ENCODE results near the gene ETNPPL.

ETNPPL gene

DNA sequence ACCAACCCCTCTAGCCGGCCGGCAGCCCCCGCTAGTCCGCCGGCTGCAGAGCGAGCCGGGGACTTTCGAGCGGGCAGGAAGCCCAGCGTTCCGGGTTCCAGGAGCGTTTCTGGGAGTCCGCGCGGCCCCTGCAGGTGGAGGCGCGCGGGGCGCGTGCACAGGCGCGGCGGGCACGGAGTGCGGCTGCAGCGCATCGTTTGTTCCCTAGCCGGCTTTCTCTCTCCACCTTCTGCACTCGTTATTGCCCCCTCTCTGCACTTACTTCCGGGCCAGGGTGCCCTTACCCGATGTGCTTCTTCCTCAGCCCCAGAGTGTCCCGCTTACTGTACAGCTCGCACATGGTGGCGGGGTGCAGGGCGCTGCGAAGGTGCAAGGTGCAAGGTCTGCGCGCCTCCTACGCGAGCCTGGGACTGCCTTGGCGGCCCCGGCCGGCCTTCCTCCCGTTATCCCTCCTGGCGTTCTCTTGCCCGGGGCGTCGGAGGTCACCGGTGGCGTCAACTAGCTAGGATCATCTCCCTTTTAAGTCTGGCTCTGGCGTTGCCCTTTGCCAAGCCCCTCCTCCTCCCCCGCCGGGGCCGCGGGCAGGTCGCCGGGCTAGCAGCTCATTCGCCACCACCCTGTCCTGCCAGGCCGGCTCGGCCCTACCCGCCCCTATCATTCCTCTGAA is at the start of gene ETNPPL:
Gene ETNPPL, minus strand, starts transcription at position 495 of the 667 bp plus-strand sequence. Its CDS starts 155 bp downstream, at position 340.
- no peak for DNase-seq (ENCODE audit: low spot score)

DNA sequence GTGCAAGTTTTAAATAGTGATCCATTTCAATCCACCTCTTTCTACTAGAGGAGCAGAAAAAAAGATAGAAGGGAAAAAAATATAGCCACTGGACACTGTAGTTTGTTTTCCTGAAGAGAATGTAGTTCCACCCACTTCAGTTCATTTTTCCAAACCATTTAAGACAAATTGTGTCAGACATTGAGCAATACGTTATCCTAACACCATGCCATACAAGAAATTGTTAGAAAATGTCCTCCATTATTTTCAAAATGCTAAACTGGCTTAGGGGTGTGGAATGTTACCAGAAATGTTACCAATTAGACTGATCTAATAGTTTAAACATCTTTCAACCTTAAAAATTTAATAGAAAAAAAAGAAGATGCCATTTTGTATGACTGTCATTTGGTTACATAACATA is 48.6 kb upstream of the ETNPPL start:
- DNase-seq (ENCODE audit: low spot score) = no peak

DNA sequence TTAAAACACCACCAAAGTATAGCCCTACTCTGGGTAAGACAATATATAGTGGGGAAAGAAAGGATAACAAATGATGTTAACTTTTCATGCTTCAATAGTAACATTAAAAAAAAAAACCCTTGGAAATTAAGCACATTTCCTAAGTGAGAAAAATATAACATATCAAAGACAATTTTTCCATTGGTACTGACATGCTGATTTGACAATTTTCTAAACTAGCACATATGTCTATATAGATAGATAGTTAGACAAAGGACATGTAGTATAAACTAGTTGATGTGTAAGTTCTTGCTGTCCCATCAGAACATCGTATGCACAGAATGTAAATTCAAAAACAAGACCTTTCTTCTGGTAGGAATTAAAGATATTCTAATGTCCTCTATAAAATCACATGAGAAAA is 47.2 kb upstream of the ETNPPL start:
- DNase-seq (ENCODE audit: low spot score) = no peak

DNA sequence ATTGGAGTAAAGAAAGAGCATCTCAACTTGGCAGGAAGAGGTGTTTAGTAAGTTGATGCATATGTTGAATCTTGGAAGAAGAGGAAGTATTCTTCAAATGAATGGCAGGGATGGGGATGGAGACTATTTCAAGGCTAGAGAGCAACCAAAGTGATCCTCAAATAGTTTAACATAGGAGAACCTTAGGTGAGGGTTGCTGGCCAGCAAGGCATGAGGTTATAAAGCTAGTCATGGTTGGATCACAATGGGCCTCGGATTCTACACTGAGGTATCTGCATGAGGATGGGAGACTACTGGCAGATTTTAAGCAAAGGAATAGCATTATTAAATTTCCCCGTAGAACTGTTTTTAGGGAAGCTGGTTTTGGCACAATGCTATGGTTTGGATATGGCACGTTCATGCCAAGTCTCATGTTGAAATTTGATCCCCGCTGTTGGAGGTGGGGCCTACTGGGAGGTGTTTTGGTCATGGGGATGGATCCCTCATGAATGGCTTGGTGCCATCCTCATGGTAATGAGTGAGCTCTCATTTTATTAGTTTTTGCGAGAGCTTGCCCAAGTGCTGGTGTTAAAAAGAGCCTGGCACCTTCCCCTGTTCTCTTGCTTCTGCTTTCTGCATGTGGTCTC is 41.9 kb upstream of the ETNPPL start:
- DNase-seq (ENCODE audit: low spot score) = no peak

DNA sequence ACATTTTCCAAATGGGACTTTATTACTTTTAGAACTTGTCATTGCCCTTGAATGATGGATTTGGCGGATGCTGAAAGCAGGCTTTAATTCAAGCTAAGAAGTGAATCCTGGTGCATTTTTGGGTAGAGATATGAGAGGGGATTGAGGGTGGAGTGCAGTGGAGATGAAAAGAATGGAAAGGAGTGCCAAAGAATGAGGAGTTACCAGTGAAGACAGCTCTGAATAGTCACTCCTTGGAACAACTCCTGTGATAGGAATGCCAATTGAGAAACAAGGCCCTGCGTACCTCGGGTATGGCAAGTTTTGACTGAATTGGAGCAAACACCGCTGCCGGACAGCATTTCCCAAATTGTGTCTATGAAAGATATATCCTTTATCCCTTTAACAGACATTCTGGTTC is 36.5 kb upstream of the ETNPPL start:
- DNase-seq (ENCODE audit: low spot score) = no peak

DNA sequence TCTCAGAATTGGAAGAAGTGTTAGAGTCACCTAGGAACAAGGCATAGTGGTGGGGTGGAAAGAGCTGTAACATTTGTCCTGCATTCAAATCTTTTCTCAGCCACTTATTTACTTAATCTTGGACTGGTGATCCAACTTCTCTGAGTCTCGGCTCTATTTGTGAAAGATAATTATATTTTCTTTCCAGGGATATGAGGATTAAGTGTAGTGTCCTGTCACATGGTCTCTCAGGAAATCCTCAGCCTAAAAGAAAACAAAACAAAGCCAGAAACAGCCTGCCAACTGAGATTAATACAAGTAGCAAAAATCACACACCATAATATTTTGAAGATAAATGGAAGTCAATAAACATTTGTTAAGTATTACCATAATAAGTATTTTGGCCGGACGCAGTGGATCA is 33.3 kb upstream of the ETNPPL start:
- DNase-seq (ENCODE audit: low spot score) = no peak

DNA sequence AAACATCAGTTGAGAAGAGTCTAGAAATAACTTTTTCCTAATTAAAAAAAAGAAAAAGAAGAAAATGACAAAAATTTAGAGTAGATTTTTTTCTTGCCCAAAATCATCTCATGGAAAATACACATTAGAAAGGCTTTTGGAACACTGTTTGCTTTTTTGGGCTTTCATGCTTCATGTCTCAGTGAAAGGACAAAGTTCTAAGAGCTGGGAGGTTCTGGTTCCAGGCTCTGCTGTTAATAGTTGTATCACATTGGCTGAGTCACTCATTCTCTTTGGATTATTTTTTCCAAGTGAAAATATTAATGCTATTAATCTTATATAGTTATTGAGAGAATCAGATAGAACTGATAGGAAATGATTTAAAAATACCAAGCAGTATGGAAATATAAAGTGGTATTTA is 32.9 kb upstream of the ETNPPL start:
- no peak for DNase-seq (ENCODE audit: low spot score)

DNA sequence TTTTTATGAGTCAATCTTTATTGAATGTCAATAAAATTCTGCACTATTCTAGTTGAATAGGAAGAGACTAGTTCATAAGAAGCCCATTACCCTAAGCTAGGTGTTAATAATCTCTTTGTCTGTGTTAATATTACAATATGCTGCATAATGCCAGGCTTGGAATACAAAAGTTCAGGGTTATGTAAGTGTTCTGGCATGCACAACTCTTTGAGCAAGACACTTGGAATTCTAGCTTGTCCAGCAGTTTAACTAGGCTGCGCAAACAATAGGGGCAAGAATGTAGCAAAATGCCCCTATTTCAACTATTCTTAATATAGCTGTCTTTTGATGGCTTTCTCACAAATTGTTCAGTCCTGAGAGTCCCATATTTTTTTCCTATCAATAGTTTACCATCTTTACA is 31.3 kb upstream of the ETNPPL start:
- DNase-seq (ENCODE audit: low spot score) = peak; percentile 4

DNA sequence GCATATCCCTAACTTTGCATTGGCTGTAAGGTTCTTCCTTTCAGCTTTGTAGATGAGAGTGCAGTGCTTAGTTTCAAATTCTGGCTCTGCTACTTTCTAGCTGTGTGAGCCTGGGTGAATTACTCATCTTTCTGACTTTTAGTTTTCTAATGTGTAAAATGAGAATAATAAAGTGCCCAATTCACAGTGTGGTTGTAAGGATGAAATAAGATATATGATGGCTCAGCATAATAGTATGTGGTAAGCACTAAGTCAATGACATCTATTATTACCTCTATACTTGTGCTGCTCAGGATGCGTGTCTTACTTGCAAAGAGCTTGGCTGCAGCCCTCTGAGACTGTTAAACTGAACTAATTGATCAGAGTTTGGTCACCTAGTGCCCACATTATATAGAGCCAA is 30.6 kb upstream of the ETNPPL start:
- DNase-seq (ENCODE audit: low spot score) = no peak

DNA sequence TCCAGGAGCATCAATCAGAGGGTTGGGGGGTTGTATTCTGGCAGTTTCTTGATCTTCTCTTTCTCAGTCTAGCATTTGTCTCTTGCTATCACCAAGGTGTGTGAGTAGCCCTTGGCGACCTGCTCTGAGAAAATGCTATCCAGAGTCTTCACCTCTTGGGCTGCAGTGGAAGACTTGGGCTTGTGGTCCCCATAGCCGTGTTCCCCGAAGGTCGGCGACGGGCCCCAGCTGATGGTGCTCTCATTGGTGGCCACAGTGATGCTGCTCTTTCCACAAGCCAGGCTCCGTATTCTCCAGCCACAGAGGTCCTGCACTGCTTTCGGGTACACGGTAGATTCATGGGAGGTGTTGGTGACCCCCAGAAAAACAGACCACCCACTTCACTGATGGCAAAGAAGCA is 25.9 kb upstream of the ETNPPL start:
- DNase-seq (ENCODE audit: low spot score) = no peak

DNA sequence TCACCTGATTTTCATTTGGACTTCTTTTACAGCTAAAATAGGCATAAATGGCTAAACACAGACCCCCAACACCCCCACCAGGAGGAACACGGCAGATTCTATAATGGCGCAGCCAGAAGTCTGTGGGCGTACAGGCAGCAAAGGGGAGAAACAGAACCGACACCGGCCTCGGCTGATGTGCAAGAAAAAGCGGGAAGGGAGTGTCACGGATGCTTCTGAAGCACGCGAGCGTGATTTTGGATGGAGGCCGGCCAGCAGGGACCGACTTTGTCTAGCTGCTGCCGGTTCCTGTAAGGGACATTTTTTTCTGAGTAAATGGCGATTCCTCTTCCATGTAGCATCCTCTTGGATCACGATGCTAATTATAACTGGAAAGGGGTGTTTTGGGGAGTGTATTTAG is 24.9 kb upstream of the ETNPPL start:
- DNase-seq (ENCODE audit: low spot score) = no peak

DNA sequence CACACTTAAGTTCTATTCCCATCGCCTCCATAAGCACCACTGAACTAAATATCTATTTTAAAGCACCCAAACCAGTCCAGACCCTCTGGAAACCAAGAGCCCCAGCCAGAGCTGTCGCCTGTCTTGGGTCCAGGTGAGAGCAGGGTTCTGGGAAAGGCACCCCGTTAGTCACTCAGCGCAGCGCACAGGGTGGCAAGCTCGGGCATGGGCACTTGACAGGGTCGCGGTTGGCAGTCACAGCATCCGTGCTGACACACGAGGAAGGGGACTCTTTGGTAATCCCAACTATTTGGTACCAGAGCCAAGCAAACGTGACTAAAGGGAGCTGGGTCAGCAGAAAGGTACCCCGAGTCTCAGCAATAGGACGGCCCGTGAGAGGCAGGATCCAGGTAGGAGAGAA is 24.3 kb upstream of the ETNPPL start:
- DNase-seq (ENCODE audit: low spot score) = no peak

DNA sequence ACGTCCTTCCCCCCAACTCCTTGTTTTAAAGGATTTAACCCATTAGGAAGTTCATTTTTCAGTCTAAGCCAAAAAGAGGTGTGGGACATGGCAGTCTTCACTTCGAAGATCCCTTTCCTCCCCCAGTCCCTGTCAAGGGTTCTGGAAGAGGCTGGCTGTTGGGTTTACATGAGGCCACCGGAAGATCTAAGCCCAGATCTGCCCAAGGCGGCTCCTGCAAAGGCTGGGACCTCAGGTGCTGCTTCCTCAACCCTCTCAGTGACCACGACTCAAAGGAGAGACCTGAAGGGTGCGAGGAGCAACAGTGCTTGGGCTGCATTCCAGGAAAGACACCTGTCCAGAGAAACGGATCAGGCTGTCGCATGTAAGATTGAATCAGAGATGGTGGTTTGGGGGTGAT is 23.5 kb upstream of the ETNPPL start:
- no peak for DNase-seq (ENCODE audit: low spot score)

DNA sequence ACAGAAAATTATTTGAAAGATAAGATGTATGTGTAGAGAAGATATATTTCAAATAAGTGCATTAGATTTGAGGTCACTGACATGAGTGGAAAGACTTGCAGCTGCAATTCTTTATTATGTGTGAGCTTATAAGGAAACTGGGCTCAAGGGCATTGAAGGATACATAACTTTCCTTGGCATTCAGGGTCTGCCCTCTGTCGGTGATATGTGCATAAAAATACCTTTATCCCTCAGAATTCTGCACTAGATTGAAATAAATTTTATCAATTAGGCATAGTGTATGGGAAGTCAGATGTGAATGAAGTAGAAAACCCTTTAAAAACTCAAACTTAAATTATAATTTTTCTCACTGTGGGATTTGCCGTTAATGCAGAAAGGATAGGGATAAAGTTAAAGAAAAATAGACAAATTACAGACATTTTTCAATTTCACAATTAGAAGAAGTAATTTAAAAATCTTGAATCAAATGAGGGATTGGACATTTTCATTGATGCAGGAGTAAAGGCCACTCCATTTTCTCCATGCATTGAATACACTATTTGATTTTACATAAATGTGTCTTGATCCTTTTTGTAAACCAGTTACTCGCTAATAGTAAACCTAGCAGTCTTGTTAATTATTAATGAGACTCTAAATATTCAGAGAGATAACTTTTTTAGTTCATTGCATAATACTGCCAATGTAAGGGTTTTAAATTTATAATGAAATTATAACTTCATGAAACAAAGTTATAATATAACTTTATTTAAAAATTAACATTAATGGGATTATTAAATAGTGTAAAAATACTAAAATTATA is 21.0 kb upstream of the ETNPPL start:
- no peak for DNase-seq (ENCODE audit: low spot score)

DNA sequence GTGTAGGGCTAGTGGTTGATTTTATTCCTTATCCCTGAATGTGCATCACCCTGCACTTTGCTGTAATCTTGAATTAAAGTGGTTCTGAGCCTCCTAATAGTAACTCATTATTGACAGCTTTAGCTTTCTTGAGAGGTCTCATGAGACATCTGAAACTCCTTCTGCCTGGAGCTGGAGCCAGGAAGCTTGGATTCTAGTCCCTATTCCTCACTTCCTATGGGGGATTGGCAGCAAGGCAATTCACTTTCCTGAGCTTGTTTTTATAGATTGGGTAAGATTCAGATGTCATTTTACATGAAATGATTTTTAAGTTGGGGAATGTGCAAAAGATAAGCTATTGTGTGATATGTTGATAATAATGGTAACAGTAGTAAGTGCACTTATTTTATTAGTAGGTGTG is 17.1 kb upstream of the ETNPPL start:
- DNase-seq (ENCODE audit: low spot score) = no peak

DNA sequence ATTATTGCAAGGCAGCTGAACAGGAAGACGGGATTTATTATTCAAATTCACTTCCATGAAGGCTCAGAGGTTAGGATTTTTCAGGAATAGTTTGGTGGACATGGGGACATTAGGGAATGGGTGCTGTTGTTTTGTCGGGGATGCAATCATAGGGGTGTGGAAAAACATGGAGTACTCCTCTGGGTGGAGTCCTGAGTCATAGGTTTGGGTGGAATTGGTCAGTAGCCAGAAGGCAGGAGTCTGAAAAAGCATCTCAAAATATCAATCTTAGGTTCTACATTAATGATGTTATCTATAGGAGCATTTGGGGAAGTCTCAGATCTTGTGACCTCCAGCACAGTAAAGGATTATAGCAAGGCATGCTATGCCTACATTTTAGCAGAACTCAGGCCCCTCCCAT is 14.5 kb upstream of the ETNPPL start:
- DNase-seq (ENCODE audit: low spot score) = no peak

DNA sequence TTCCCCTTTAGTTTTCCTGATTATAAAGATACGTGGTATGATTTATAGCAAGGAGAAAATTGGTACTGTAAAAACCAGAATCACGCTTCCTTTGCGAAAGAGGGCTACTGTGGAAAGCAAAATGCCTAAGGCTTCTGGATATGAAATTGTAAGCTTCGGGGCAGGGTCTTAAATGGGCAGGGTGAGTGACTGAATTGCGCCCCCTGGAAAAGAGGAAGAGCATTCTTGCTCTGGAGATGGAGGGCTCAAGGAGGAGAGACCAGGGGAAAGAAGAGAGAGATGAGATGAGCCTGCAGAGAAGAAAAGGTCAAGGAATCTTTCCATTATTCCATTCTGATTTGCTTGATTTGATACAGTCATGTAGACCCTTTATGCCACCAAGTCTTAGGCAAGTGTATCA is 13.1 kb upstream of the ETNPPL start:
- no peak for DNase-seq (ENCODE audit: low spot score)

DNA sequence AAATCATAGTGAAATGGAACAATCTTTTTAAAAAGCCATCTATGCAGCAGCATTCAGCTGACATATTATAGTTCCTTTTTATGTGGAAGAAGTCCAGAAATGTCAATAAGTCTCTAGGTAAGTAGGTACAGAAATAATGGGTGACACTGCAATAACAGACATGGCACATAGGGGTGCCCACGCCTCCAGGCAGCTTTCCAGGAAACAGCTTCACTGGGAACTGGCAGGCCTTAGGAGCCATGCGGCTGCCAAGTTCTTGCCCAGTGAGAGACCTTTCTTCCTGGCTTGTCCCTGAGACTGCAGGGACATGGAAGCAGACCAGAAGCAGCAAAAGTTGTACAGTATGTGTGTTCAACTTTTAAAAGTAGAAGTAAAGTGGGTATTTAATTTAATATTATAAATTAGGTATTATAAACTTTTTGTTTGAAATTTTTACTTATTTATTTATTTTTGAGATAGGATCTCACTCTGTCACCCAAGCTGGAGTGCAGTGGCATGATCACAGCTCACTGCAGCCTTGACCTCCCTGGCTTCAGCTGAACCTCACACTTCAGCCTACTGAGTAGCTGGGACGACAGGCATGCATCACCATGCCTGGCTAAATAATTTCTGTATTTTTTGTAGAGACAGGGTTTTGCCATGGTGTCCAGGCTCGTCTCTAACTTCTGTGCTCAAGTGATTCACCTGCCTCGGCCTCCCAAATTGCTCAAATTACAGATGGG is 12.1 kb upstream of the ETNPPL start:
- DNase-seq (ENCODE audit: low spot score) = peak; percentile 41

DNA sequence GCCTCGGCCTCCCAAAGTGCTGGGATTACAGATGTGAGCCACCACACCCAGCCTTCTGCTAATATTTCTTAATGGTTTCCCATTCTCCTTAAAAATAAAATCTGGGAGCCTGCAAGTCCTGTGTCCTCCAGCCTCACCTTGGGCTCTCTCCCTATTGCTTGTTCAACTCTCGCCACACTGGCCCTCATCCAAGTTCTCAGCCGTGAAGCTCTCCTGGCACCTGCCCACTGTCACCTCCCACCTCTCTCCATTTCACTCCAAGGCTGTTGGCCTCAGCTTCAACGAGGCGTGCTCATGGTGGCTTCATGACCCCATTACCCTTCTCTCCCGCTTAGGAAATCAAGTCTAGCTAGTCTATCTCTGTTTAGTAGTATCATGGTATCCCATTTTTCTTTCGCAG is 9.5 kb upstream of the ETNPPL start:
- no peak for DNase-seq (ENCODE audit: low spot score)

DNA sequence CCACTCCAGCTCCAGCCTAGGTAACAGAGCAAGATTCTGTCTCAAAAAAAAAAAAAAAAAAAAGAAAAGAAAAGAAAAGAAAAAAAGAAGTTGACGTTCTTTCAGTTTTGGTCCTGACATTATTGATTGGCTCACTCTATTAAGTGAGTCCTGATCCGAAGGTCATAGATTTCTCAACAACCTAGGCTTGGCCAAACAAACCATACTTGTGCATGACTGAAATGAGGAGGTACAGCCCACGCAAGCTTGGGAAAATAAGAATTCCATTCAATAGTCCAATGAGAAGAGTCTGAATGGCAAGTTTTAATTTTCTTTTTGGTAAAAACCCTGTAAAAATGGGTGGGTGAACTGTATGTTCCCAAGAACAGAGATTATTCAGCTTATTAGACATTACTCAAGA is 3.2 kb upstream of the ETNPPL start:
- no peak for DNase-seq (ENCODE audit: low spot score)

DNA sequence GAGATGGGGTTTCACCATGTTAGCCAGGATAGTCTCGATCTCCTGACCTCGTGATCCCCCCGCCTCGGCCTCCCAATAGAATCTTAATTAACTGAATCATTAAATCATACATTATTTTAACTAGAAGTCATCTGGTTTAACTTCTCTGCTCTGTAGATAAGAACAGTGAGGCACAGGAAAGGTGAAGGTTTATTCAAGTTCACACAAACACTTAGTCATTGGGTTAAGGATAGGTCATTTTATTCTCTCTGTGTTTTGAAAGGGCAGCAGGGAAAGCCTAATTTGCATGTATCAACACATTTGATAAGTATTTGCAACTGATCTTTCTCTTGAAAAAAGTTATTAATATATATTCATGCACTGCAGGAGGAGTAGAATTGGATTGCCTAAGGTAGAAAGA is 1.1 kb upstream of the ETNPPL start:
- DNase-seq (ENCODE audit: low spot score) = no peak

DNA sequence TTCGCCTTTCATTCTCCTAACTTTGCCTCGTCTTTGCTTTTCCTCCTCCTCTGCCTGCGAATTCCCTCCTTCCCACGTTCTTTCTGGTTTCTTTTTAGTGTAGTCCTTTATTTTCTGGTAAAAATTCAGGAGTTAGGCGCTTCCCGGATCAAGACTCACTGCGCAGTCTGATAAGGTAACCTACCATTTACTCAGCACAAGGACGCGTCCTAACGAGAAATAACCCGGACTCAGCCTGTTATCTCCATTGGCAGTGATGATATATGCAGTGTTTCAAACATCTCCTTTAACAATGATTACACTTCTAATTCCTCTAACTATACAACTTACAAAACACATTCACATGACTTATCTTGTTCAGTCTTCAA is 357 bp upstream of the ETNPPL start:
- no peak for DNase-seq (ENCODE audit: low spot score)

DNA sequence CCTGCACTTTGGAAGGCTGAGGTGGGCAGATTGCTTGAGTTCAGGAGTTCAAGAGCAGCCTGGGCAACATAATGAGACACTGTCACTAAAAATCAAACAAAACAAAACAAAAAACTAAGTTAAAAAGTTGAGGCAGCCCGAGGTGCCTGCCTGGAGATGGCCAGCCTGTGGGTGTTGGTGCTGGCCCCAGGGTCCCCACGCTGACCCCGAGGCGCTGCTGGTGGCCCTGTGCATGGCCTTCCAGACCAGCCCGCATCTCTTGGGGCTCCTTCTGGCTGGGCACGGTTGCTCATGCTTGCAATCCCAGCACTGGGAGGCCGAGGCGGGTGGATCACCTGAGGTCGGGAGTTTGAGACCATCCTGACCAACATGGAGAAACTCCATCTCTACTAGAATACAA is 4.4 kb downstream of the ETNPPL start:
- no peak for DNase-seq (ENCODE audit: low spot score)

Data from cerebellar cortex (tissue), 1 donor.